GM19395 (cell line): ENCODE results near the gene VAT1L.
A peak's percentile ranks its signal among the peaks of the same experiment; 100 is the strongest.
"Not testable (repeated sequence)": the region's sequence is repeated elsewhere in the genome, so short reads cannot be mapped to it uniquely, and the experiment has no call there.

Experiments used
- ATAC-seq: cut with Tn5 transposase; IDR thresholded peaks from one replicate; pipeline ENCODE4 v1.9.1; 2021; ENCODE audit warnings: mild to moderate bottlenecking, moderate library complexity; ENCODE audit not compliant: unreplicated experiment

The VAT1L gene

GRCh38 chr16:77946823-77947222 is 158.5 kb downstream of the VAT1L start:
- no peak for ATAC-seq

- ATAC-seq = not testable (repeated sequence)
Measured at GRCh38 chr16:77947590-77947989, 159.2 kb downstream of the VAT1L start.

GRCh38 chr16:77948835-77949234 is 160.5 kb downstream of the VAT1L start:
- ATAC-seq = no peak

GRCh38 chr16:77949445-77949844 is 161.1 kb downstream of the VAT1L start:
- ATAC-seq = no peak

GRCh38 chr16:77951788-77952187 is 163.4 kb downstream of the VAT1L start:
- no peak for ATAC-seq

GRCh38 chr16:77955127-77955526 is 166.8 kb downstream of the VAT1L start:
- no peak for ATAC-seq

- no peak for ATAC-seq
Measured at GRCh38 chr16:77956231-77956630, 167.9 kb downstream of the VAT1L start.

- no peak for ATAC-seq
Measured at GRCh38 chr16:77960766-77961165, 172.4 kb downstream of the VAT1L start.

GRCh38 chr16:77961814-77962213 is 173.4 kb downstream of the VAT1L start:
- no peak for ATAC-seq

- no peak for ATAC-seq
Measured at GRCh38 chr16:77962689-77963088, 174.3 kb downstream of the VAT1L start.

- ATAC-seq = no peak
Measured at GRCh38 chr16:77963185-77964044, 175.1 kb downstream of the VAT1L start.

GRCh38 chr16:77965346-77965745 is 177.0 kb downstream of the VAT1L start:
- ATAC-seq = no peak

GRCh38 chr16:77967054-77967904 is 178.9 kb downstream of the VAT1L start:
- ATAC-seq = no peak

GRCh38 chr16:77969861-77970260 is 181.5 kb downstream of the VAT1L start:
- no peak for ATAC-seq

- ATAC-seq = no peak
Measured at GRCh38 chr16:77970371-77970770, 182.0 kb downstream of the VAT1L start.

- peak; percentile 80 for ATAC-seq
Measured at GRCh38 chr16:77971306-77972061, 183.1 kb downstream of the VAT1L start.

GRCh38 chr16:77972062-77972392 is 183.7 kb downstream of the VAT1L start:
- ATAC-seq = no peak

- no peak for ATAC-seq
Measured at GRCh38 chr16:77974883-77975282, 186.5 kb downstream of the VAT1L start.

GRCh38 chr16:77975942-77976341 is 187.6 kb downstream of the VAT1L start:
- no peak for ATAC-seq

GRCh38 chr16:77977339-77977738 is 189.0 kb downstream of the VAT1L start:
- ATAC-seq = no peak

- ATAC-seq = no peak
Measured at GRCh38 chr16:77985111-77985510, 196.7 kb downstream of the VAT1L start.
